Measurements from ENCODE around the gene ZNF211. TPM values are rescaled to one million over a fixed set of nuclear protein-coding genes. Genes with fewer than 3 reads are reported as not detected.

ZNF211 gene
- total RNA-seq, 1 donor from 2014 or later, result 11.1 TPM

DNA sequence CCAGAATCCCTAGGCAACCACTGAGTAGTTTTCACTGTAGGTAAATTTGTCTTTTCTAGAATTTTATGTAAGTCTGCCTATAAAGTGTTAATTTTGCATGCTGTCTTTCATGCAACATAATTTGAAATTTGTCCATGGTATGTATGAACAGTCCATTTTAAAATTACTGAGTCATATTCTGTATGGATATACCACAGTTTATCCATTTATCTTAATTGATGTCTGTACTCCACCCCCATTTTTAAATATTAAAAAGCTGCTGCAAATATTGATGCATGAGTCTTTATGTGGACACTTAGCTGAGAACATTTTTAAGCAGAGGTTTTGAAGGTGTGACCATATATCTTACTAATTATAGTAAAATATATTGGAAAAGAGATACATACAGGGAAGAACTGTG, 9.9 kb upstream of the ZNF211 start:
- TF ChIP-seq, protein P1, sequence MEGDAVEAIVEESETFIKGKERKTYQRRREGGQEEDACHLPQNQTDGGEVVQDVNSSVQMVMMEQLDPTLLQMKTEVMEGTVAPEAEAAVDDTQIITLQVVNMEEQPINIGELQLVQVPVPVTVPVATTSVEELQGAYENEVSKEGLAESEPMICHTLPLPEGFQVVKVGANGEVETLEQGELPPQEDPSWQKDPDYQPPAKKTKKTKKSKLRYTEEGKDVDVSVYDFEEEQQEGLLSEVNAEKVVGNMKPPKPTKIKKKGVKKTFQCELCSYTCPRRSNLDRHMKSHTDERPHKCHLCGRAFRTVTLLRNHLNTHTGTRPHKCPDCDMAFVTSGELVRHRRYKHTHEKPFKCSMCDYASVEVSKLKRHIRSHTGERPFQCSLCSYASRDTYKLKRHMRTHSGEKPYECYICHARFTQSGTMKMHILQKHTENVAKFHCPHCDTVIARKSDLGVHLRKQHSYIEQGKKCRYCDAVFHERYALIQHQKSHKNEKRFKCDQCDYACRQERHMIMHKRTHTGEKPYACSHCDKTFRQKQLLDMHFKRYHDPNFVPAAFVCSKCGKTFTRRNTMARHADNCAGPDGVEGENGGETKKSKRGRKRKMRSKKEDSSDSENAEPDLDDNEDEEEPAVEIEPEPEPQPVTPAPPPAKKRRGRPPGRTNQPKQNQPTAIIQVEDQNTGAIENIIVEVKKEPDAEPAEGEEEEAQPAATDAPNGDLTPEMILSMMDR (IDR thresholded peaks at IDR 0.05; ENCODE audit: insufficient read depth, low read length, severe bottlenecking), result no peak

GRCh38 chr19:57633832-57634131, 814 bp downstream of the ZNF211 start:
- Histone ChIP-seq H3K4me3 (ENCODE audit: low read depth, low read length) (peak overlapping the region; percentile 90), H3K36me3 (ENCODE audit: control insufficient read depth, insufficient read depth, low read length) (peaks cover 1% of the 10 kb centered on the region), H3K27me3 (ENCODE audit: control insufficient read depth, insufficient read depth, low read length) (no peaks in the 10 kb centered on the region)
- no peak for FAIRE-seq
- TF ChIP-seq, protein P1 (IDR thresholded peaks at IDR 0.05; ENCODE audit: insufficient read depth, low read length, severe bottlenecking), result no peak
- DNase-seq (ENCODE audit: low read depth), result no peak

More for the DNA sequence above, 9.9 kb upstream of the ZNF211 start:
- H3K4me3 ChIP-seq (ENCODE audit: low read depth, low read length), result no peak overlapping the region
- no peak for DNase-seq (ENCODE audit: low read depth)
- no peaks in the 10 kb centered on the region for H3K27me3 ChIP-seq (ENCODE audit: control insufficient read depth, insufficient read depth, low read length)
- H3K36me3 ChIP-seq (ENCODE audit: control insufficient read depth, insufficient read depth, low read length), result peaks cover 33% of the 10 kb centered on the region
- no peak for FAIRE-seq

DNA sequence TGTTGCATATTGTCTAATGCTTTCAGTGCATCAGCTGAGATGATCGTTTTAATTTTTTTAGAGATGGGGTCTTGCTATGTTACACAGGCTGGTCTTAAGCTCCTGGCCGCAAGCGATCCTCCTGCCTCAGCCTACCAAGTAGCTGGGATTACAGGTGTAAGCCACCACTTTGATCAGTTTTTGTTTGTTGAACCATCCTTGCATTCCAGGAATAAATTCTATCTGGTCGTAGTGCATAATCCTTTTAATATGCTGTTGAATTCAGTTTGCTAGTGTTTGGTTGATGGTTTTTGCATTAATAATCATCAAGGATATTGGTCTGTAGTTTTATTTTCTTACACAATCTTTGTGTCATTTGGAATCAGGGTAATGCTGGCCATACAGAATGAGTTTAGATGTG, 4.4 kb downstream of the ZNF211 start:
- no peak for FAIRE-seq
- no peak overlapping the region for H3K4me3 ChIP-seq (ENCODE audit: low read depth, low read length)
- H3K27me3 ChIP-seq (ENCODE audit: control insufficient read depth, insufficient read depth, low read length), result no peaks in the 10 kb centered on the region
- DNase-seq (ENCODE audit: low read depth), result no peak
- H3K36me3 ChIP-seq (ENCODE audit: control insufficient read depth, insufficient read depth, low read length), result peaks cover 13% of the 10 kb centered on the region
- TF ChIP-seq, protein P1 (IDR thresholded peaks at IDR 0.05; ENCODE audit: insufficient read depth, low read length, severe bottlenecking), result no peak

DNA sequence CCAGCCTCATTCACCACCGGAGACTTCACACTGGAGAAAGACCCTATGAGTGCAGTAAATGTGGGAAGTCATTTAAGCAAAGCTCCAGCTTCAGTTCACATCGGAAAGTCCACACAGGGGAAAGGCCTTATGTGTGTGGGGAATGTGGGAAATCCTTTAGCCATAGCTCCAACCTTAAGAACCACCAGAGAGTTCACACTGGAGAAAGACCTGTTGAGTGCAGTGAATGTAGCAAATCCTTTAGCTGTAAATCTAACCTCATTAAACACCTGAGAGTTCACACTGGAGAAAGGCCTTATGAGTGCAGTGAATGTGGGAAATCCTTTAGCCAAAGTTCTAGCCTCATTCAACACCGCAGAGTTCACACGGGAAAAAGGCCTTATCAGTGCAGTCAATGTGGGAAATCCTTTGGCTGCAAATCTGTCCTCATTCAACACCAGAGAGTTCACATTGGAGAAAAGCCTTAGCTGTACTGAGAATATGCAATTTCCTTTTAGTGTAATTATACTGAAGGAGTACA, 8.8 kb downstream of the ZNF211 start:
- TF ChIP-seq, protein P1 (IDR thresholded peaks at IDR 0.05; ENCODE audit: insufficient read depth, low read length, severe bottlenecking), result no peak
- Histone ChIP-seq H3K27me3 (ENCODE audit: control insufficient read depth, insufficient read depth, low read length) (no peaks in the 10 kb centered on the region), H3K4me3 (ENCODE audit: low read depth, low read length) (no peak overlapping the region), H3K36me3 (ENCODE audit: control insufficient read depth, insufficient read depth, low read length) (peaks cover 13% of the 10 kb centered on the region)
- DNase-seq (ENCODE audit: low read depth) (no peak), FAIRE-seq (no peak)

- no peaks in the 10 kb centered on the region for H3K27me3 ChIP-seq (ENCODE audit: control insufficient read depth, insufficient read depth, low read length)
- H3K4me3 ChIP-seq (ENCODE audit: low read depth, low read length), result no peak overlapping the region
- FAIRE-seq (peak; percentile 64), DNase-seq (ENCODE audit: low read depth) (peak; percentile 93)
- peaks cover 11% of the 10 kb centered on the region for H3K36me3 ChIP-seq (ENCODE audit: control insufficient read depth, insufficient read depth, low read length)
- TF ChIP-seq, protein P1 (IDR thresholded peaks at IDR 0.05; ENCODE audit: insufficient read depth, low read length, severe bottlenecking), result no peak
These were observed 9.6 kb downstream of the ZNF211 start for GRCh38 chr19:57642396-57643046.

- no peaks in the 10 kb centered on the region for H3K27me3 ChIP-seq (ENCODE audit: control insufficient read depth, insufficient read depth, low read length)
- peaks cover 11% of the 10 kb centered on the region for H3K36me3 ChIP-seq (ENCODE audit: control insufficient read depth, insufficient read depth, low read length)
- TF ChIP-seq, protein P1 (IDR thresholded peaks at IDR 0.05; ENCODE audit: insufficient read depth, low read length, severe bottlenecking), result no peak
- FAIRE-seq (no peak), DNase-seq (ENCODE audit: low read depth) (no peak)
- H3K4me3 ChIP-seq (ENCODE audit: low read depth, low read length), result no peak overlapping the region
These were observed 10.8 kb downstream of the ZNF211 start for GRCh38 chr19:57643734-57644133.

Measured in bronchial epithelial cell (primary cell).